ENCODE results near the gene ATG12.

Gene ATG12

GRCh38 chr5:115806986-115807653 is 34.2 kb downstream of the ATG12 start:
- DNase-seq: no peak

- DNase-seq: no peak
Observed at GRCh38 chr5:115801984-115802383, 39.4 kb downstream of the ATG12 start.

GRCh38 chr5:115801152-115801551 is 40.2 kb downstream of the ATG12 start:
- DNase-seq: no peak

GRCh38 chr5:115800108-115800507 is 41.3 kb downstream of the ATG12 start:
- no peak for DNase-seq

GRCh38 chr5:115798252-115798651 is 43.1 kb downstream of the ATG12 start:
- DNase-seq: no peak

GRCh38 chr5:115796656-115797055 is 44.7 kb downstream of the ATG12 start:
- no peak for DNase-seq

GRCh38 chr5:115795700-115796099 is 45.7 kb downstream of the ATG12 start:
- DNase-seq: no peak

- DNase-seq: no peak
Observed at GRCh38 chr5:115788440-115788839, 52.9 kb downstream of the ATG12 start.

- DNase-seq: no peak
Observed at GRCh38 chr5:115787426-115787825, 53.9 kb downstream of the ATG12 start.

- DNase-seq: no peak
Observed at GRCh38 chr5:115785381-115786065, 55.8 kb downstream of the ATG12 start.

GRCh38 chr5:115778417-115778816 is 62.9 kb downstream of the ATG12 start:
- DNase-seq: no peak

Data from NCI-H187 (cell line).